Mammary epithelial cell (primary cell): ENCODE measurements around the gene UBL3.

Source experiments
- EZH2 ChIP-seq: IDR thresholded peaks from 2 replicates; pipeline ENCODE4 v1.6.1; 2012; ENCODE audit warnings: low read length, inconsistent platforms, borderline replicate concordance
- TF ChIP-seq, protein P1 (sequence below), 2 donors: IDR thresholded peaks in 1 of 2; conservative IDR thresholded peaks in 1 of 2; 2 replicates each; pipeline ENCODE4 v1.5.1; 2011 to 2012; ENCODE audit warnings: inconsistent platforms in 2 of 2, low read length in 2 of 2, mild to moderate bottlenecking in 2 of 2, control low read depth in 1 of 2, low read depth in 1 of 2; ENCODE audit not compliant: insufficient read depth in 1 of 2; ENCODE audit errors: extremely low read depth in 1 of 2

GRCh38 chr13:29782798-29783197 is 67.6 kb downstream of the UBL3 start:
- no peak for TF ChIP-seq EZH2
- TF ChIP-seq, protein P1, sequence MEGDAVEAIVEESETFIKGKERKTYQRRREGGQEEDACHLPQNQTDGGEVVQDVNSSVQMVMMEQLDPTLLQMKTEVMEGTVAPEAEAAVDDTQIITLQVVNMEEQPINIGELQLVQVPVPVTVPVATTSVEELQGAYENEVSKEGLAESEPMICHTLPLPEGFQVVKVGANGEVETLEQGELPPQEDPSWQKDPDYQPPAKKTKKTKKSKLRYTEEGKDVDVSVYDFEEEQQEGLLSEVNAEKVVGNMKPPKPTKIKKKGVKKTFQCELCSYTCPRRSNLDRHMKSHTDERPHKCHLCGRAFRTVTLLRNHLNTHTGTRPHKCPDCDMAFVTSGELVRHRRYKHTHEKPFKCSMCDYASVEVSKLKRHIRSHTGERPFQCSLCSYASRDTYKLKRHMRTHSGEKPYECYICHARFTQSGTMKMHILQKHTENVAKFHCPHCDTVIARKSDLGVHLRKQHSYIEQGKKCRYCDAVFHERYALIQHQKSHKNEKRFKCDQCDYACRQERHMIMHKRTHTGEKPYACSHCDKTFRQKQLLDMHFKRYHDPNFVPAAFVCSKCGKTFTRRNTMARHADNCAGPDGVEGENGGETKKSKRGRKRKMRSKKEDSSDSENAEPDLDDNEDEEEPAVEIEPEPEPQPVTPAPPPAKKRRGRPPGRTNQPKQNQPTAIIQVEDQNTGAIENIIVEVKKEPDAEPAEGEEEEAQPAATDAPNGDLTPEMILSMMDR (conservative IDR thresholded peaks at IDR 0.05 in 1 of 2, IDR thresholded peaks at IDR 0.05 in 1 of 2; ENCODE audit: extremely low read depth in 1 of 2, insufficient read depth in 1 of 2, low read depth in 1 of 2, low read length in 2 of 2) = no peak
